ENCODE data around the gene ADGRD2. TPM values are rescaled to one million over a fixed set of nuclear protein-coding genes. Genes with fewer than 3 reads are reported as not detected.

Gene ADGRD2
- polyA plus RNA-seq, 1 donor (not counting 4 experiments of a cell fraction or from before 2014, with no cell fraction given), result not detected

DNA sequence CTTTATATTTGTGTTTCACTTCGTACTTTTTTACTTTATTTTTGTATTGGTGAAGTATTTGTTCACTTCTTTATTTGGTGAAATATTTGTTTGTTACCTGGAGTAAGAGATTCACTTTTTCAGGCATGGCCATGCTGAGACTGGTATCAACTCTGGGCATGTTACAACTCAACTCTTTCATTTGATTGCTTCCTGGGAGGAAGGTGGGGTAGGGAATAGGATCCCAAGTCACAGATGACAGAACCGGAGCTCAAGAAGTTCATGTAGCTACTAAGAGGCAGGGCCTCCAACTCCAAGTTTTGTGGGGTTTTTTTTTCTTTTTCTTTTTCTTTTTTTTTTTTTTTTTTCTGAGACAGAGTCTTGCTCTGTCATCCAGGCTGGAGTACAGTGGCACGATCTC lies 6.1 kb upstream of the ADGRD2 start:
- no peaks in the 10 kb centered on the region for H4K20me1 ChIP-seq (ENCODE audit: control insufficient read depth, extremely low read depth, insufficient read depth, low read length)
- H3K9ac ChIP-seq (ENCODE audit: control insufficient read depth, extremely low read depth, insufficient read depth, low read length), result peak overlapping the region; percentile 25
- H3K4me1 ChIP-seq (ENCODE audit: control insufficient read depth, extremely low read depth, insufficient read depth, low read length), result peaks cover 16% of the 10 kb centered on the region
- FAIRE-seq, result peak; percentile 81
- H3K4me2 ChIP-seq (ENCODE audit: control insufficient read depth, extremely low read depth, insufficient read depth, low read depth, low read length), result peak overlapping the region; percentile 35
- H3K27me3 ChIP-seq (ENCODE audit: control insufficient read depth, extremely low read depth, insufficient read depth, low read length), result no peaks in the 10 kb centered on the region
- TF ChIP-seq, protein P1, sequence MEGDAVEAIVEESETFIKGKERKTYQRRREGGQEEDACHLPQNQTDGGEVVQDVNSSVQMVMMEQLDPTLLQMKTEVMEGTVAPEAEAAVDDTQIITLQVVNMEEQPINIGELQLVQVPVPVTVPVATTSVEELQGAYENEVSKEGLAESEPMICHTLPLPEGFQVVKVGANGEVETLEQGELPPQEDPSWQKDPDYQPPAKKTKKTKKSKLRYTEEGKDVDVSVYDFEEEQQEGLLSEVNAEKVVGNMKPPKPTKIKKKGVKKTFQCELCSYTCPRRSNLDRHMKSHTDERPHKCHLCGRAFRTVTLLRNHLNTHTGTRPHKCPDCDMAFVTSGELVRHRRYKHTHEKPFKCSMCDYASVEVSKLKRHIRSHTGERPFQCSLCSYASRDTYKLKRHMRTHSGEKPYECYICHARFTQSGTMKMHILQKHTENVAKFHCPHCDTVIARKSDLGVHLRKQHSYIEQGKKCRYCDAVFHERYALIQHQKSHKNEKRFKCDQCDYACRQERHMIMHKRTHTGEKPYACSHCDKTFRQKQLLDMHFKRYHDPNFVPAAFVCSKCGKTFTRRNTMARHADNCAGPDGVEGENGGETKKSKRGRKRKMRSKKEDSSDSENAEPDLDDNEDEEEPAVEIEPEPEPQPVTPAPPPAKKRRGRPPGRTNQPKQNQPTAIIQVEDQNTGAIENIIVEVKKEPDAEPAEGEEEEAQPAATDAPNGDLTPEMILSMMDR (optimal IDR thresholded peaks at IDR 0.05 in 1 of 3, IDR thresholded peaks at IDR 0.05 in 1 of 3, conservative IDR thresholded peaks at IDR 0.05 in 1 of 3; ENCODE audit: extremely low read depth in 1 of 3, insufficient read depth in 2 of 3, low read length in 3 of 3), result no peak
- no peak for TF ChIP-seq EZH2 (IDR thresholded peaks at IDR 0.05; ENCODE audit: low read length)
- no peaks in the 10 kb centered on the region for H3K9me1 ChIP-seq (ENCODE audit: control insufficient read depth, extremely low read depth, insufficient read depth, low read length)
- peak overlapping the region; percentile 59 for H2AFZ ChIP-seq (ENCODE audit: control insufficient read depth, low read length)
- H3K4me3 ChIP-seq (ENCODE audit: control insufficient read depth in 2 of 3, extremely low read depth in 1 of 3, insufficient read depth in 2 of 3, low read depth in 1 of 3, low read length in 3 of 3), result no peak overlapping the region
- H3K27ac ChIP-seq (ENCODE audit: control insufficient read depth, insufficient read depth, low read length), result peak overlapping the region; percentile 50
- no peaks in the 10 kb centered on the region for H3K9me3 ChIP-seq (ENCODE audit: control insufficient read depth, low read depth, low read length)
- DNase-seq (ENCODE audit: low read depth, low spot score), result peak; percentile 56
- no peaks in the 10 kb centered on the region for H3K79me2 ChIP-seq (ENCODE audit: control insufficient read depth, insufficient read depth, low read length)
- H3K36me3 ChIP-seq (ENCODE audit: control insufficient read depth in 2 of 2, extremely low read depth in 1 of 2, insufficient read depth in 2 of 2, low read length in 2 of 2), result no peaks in the 10 kb centered on the region
- dilution Hi-C loops (cut with MboI; ENCODE audit: extremely low pct_ligation_motif_present, low sequenced_read_pairs), result no loop called here

DNA sequence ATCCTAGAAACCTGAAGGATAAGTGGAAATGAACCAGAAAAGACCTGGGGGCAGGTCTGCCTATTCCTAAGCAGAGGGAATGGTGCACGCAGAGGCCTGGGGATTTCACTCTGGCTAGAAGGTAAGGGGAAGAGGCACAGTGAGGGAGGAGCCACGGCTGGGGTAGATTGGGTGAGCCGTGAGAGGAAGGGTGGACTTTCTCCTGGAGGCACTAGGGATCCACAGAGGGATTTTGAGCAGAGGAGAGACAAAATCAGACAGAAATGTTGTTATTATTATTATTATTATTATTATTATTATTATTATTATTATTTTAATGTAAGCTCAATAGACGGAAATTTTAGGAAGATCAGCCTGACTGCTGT lies 3.0 kb upstream of the ADGRD2 start:
- no peak overlapping the region for H3K27ac ChIP-seq (ENCODE audit: control insufficient read depth, insufficient read depth, low read length)
- no peaks in the 10 kb centered on the region for H3K36me3 ChIP-seq (ENCODE audit: control insufficient read depth in 2 of 2, extremely low read depth in 1 of 2, insufficient read depth in 2 of 2, low read length in 2 of 2)
- no peak for FAIRE-seq
- no peaks in the 10 kb centered on the region for H3K9me3 ChIP-seq (ENCODE audit: control insufficient read depth, low read depth, low read length)
- H3K4me2 ChIP-seq (ENCODE audit: control insufficient read depth, extremely low read depth, insufficient read depth, low read depth, low read length), result no peak overlapping the region
- no peaks in the 10 kb centered on the region for H3K79me2 ChIP-seq (ENCODE audit: control insufficient read depth, insufficient read depth, low read length)
- H3K9me1 ChIP-seq (ENCODE audit: control insufficient read depth, extremely low read depth, insufficient read depth, low read length), result no peaks in the 10 kb centered on the region
- H2AFZ ChIP-seq (ENCODE audit: control insufficient read depth, low read length), result no peak overlapping the region
- no peak for DNase-seq (ENCODE audit: low read depth, low spot score)
- peaks cover 4% of the 10 kb centered on the region for H3K27me3 ChIP-seq (ENCODE audit: control insufficient read depth, extremely low read depth, insufficient read depth, low read length)
- H3K4me3 ChIP-seq (ENCODE audit: control insufficient read depth in 2 of 3, extremely low read depth in 1 of 3, insufficient read depth in 2 of 3, low read depth in 1 of 3, low read length in 3 of 3), result no peak overlapping the region
- dilution Hi-C loops (cut with MboI; ENCODE audit: extremely low pct_ligation_motif_present, low sequenced_read_pairs), result no loop called here
- peaks cover 18% of the 10 kb centered on the region for H3K4me1 ChIP-seq (ENCODE audit: control insufficient read depth, extremely low read depth, insufficient read depth, low read length)
- no peak for TF ChIP-seq EZH2 (IDR thresholded peaks at IDR 0.05; ENCODE audit: low read length)
- TF ChIP-seq, protein P1 (optimal IDR thresholded peaks at IDR 0.05 in 1 of 3, IDR thresholded peaks at IDR 0.05 in 1 of 3, conservative IDR thresholded peaks at IDR 0.05 in 1 of 3; ENCODE audit: extremely low read depth in 1 of 3, insufficient read depth in 2 of 3, low read length in 3 of 3), result no peak
- H4K20me1 ChIP-seq (ENCODE audit: control insufficient read depth, extremely low read depth, insufficient read depth, low read length), result no peaks in the 10 kb centered on the region
- H3K9ac ChIP-seq (ENCODE audit: control insufficient read depth, extremely low read depth, insufficient read depth, low read length), result no peak overlapping the region

All from keratinocyte (primary cell).